HG03103 (cell line): ENCODE results near the gene CTNNA1.
"Not testable (repeated sequence)": the region's sequence is repeated elsewhere in the genome, so short reads cannot be mapped to it uniquely, and the experiment has no call there.

ENCODE experiments used
- ATAC-seq: cut with Tn5 transposase; IDR thresholded peaks from one replicate; pipeline ENCODE4 v1.9.1; 2021; ENCODE audit warnings: low read depth; ENCODE audit not compliant: unreplicated experiment

CTNNA1 gene

GRCh38 chr5:138722544-138723177 is 30.6 kb upstream of the CTNNA1 start:
- no peak for ATAC-seq

- no peak for ATAC-seq
These were observed 28.6 kb upstream of the CTNNA1 start for GRCh38 chr5:138724470-138725146.

- no peak for ATAC-seq
These were observed 27.9 kb upstream of the CTNNA1 start for GRCh38 chr5:138725153-138725817.

GRCh38 chr5:138725818-138726416 is 27.3 kb upstream of the CTNNA1 start:
- ATAC-seq: no peak

- no peak for ATAC-seq
These were observed 26.4 kb upstream of the CTNNA1 start for GRCh38 chr5:138726848-138727247.

- ATAC-seq: not testable (repeated sequence)
These were observed 22.7 kb upstream of the CTNNA1 start for GRCh38 chr5:138730496-138730895.

- no peak for ATAC-seq
These were observed 20.8 kb upstream of the CTNNA1 start for GRCh38 chr5:138732466-138732865.

- no peak for ATAC-seq
These were observed 20.3 kb upstream of the CTNNA1 start for GRCh38 chr5:138732933-138733332.

GRCh38 chr5:138733509-138733908 is 19.7 kb upstream of the CTNNA1 start:
- ATAC-seq: no peak

- ATAC-seq: no peak
These were observed 16.9 kb upstream of the CTNNA1 start for GRCh38 chr5:138736293-138736692.

GRCh38 chr5:138737494-138738265 is 15.5 kb upstream of the CTNNA1 start:
- no peak for ATAC-seq

- ATAC-seq: no peak
These were observed 14.8 kb upstream of the CTNNA1 start for GRCh38 chr5:138738399-138738798.

- no peak for ATAC-seq
These were observed 13.3 kb upstream of the CTNNA1 start for GRCh38 chr5:138739938-138740337.

GRCh38 chr5:138743484-138743883 is 9.7 kb upstream of the CTNNA1 start:
- no peak for ATAC-seq

- ATAC-seq: no peak
These were observed 8.0 kb upstream of the CTNNA1 start for GRCh38 chr5:138745268-138745667.

- ATAC-seq: no peak
These were observed 4.6 kb upstream of the CTNNA1 start for GRCh38 chr5:138748630-138749081.

- ATAC-seq: not testable (repeated sequence)
These were observed 1.9 kb upstream of the CTNNA1 start for GRCh38 chr5:138751344-138751743.

GRCh38 chr5:138752341-138752950 is 779 bp upstream of the CTNNA1 start:
- ATAC-seq: no peak

- no peak for ATAC-seq
These were observed 821 bp downstream of the CTNNA1 start for GRCh38 chr5:138753794-138754698.
